HG02884 (cell line): ENCODE data around the gene EMX1.

Experiments used
- ATAC-seq: cut with Tn5 transposase; IDR thresholded peaks from one replicate; pipeline ENCODE4 v1.9.1; 2021; ENCODE audit warnings: mild to moderate bottlenecking, moderate library complexity; ENCODE audit not compliant: unreplicated experiment

The EMX1 gene

GRCh38 chr2:72917138-72917876, at the start of gene EMX1:
Gene EMX1 (plus strand): TSS chr2:72917519. CDS start chr2:72917853, 334 bp downstream.
- peak; percentile 45 for ATAC-seq

GRCh38 chr2:72871060-72871459, 46.3 kb upstream of the EMX1 start:
- ATAC-seq: no peak

GRCh38 chr2:72871880-72872279, 45.4 kb upstream of the EMX1 start:
- ATAC-seq: no peak

DNA sequence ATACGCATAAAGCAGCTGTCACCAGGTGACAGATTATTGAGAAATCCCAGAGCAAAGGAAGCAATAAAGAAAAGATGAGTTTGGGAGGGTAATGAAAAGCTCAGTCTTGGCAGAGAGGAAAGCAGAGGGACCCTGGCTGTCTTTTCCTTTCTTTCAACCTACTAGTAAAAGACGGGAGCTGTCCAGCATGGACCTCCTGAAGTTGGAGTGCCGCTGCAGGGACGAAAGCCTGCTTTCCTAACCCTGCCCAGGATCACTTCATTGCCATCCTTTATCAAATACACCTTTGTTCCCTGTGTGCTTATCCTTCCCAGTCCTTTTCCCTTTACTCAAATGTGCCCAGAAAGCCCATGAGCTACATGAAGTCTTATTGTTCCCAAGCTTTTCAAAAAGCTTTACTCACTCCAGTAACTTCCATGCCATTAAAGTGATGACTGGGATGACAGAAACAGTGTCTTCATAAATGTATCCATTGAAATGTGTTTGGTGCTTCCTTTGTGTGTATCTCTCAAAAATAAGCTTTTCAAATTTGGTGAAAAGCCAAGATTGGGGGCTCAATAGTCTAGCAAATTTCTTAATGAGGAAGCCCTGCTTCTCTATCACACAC, 33.9 kb upstream of the EMX1 start:
- ATAC-seq: no peak

DNA sequence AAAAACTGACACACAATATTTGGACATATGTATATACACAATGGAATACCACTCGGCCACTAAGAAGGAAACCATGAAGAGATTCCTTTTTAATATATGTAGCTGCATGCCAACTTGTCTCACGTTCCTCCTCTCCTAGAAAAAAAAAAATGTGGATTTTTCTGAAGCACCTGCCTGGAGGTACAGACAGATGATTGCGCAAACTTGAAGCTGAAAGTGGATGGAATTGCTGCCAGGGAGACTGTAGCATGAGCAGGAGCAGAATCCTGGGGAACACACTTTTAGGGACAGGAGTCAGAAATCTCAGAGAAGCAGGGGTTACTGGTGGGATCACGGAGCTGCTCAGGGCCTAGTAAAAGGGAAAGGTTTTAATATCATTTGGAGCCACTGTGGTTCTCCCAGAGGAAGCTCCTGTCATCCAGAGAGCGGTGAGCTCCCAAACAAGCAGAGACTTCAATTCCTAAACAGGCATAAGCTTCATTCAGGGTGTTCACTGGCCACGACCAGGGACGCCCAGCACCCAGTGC, 30.8 kb upstream of the EMX1 start:
- no peak for ATAC-seq

GRCh38 chr2:72887032-72887739, 30.1 kb upstream of the EMX1 start, which contains the start of gene SPR:
Gene SPR (plus strand): TSS chr2:72887408. CDS start chr2:72887433, 25 bp downstream.
- ATAC-seq: peak; percentile 86

DNA sequence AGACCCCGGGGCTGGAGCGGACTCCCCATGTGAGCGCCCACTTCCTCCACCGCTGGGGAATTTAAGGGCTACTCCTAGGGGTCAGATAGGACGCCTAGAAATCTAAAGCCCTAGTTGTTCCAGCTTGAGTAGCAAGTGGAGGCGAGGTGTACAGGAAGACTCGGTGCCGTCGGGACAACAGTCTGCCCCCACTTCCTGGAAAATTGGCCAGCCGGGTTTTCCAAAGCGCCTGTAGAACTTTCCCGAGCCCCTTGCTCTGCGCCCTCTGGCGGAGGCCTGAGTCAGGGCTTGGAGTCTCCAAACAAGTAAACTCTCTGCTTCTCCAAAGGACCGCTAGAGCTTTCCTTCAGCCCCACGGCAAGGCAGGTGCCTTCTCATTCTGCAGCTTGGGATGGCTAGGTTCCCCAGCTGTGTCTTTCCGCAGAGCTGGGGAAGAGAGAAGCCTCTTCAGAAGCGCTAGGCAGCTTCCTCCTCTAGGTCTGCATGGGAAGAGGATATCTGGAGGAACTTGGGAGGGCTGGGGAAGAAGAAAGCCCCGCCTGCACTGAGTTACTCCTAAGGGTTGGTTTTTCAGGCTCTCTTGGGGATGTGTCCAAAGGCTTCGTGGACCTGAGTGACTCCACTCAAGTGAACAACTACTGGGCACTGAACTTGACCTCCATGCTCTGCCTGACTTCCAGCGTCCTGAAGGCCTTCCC, 29.4 kb upstream of the EMX1 start:
- peak; percentile 28 for ATAC-seq

GRCh38 chr2:72888438-72889202, 28.7 kb upstream of the EMX1 start:
- no peak for ATAC-seq

DNA sequence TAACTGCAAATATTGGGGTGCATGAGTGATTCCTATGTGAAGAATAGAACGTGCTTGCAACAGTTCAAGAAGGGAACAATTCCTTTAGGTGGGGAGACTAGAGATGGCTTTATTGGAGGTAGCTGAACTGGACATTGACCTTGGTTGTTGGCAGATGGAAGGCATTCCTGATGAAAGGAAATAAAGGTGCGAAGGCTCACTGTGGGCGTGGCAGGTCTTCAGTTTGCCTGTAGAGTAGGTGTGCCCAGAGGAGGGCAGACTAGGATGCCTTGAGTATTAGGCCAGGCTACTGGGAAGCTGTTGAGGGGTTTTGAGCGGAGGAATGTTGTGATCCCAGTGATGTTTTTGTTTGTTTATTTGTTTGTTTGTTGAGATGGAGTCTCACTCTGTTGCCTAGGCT, 27.3 kb upstream of the EMX1 start:
- no peak for ATAC-seq

- no peak for ATAC-seq
Observed at GRCh38 chr2:72891091-72891818, 26.1 kb upstream of the EMX1 start.

- peak; percentile 74 for ATAC-seq
Observed at GRCh38 chr2:72892506-72893173, 24.7 kb upstream of the EMX1 start.

DNA sequence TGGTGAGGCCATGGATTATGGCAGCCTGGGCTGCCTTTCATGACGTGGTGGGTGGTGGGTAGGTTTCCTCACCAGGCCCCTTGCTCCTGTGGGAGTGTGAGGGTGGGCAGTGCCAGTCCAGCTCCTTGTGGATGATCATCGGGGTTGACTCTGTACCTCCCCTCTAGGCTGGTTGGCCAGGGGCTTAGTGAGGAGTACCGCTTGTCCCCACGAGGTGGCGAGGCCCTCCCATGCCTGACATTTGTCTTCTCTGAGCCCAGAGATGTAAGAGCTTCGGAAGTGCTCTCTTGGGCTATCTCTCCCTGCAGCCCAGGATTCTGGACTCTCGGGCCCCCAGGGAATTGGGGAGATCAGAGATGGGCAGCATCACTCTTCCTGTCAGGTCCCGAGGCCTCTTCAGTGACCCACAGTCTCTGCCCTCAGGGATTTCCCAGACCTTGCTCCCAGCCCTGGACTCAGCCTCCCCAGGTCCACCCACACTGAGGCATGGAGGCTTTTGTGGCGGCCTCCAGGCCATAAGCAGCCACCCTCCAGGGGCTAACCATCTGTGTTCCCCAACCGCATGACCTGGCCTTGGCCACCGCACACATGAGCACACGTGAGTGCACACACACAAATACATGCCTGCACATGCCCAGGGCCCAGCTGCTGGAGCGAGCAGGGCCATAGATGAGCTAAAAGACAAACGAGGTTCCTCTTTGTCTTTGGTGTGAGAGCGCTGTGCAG, 23.6 kb upstream of the EMX1 start:
- peak; percentile 63 for ATAC-seq

DNA sequence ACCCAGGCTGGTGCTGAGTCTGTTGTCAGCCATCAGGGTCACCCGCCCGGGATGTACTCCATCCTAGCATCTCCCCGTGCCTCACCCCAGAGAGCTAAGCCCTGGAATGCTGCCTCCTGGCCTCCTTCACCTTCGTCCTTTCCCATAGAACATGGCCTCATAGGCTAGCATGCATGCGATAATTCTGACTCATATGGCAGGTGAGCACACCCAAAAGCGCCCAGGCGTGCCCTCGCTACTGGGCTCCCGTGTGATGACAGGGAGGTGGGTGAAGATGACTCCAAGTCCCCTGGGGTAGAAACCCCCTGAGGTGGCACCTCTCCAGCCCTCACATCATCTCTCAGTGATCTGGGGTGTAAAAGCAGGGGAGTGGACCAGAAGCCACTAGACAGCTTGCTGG, 22.8 kb upstream of the EMX1 start:
- no peak for ATAC-seq

- ATAC-seq: no peak
Observed at GRCh38 chr2:72895154-72895553, 22.2 kb upstream of the EMX1 start.

DNA sequence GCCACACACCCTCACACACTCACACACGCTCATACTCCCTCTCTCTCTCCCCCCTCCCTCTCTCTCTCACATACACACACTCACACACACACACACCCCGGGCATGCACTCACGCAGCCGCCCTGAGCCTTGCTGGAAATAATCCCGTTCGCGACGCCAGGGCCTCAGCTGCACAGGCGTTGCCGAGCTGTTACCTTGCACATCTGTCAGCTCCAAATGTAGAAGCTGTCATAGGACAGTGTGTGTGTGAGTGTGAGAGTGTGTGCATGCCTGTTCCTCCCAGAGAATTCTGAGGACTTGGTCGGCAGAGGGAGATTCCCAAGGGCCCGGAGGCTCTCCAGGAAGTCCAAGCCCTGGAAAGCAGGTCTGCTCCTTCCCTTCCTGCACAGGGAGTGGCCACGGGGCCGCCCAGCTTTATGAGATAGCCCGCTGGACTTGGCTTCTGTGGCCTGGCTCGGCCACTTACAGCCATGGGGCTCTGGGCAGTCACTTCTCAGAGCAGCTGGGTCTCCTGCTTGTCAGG, 21.5 kb upstream of the EMX1 start:
- no peak for ATAC-seq

DNA sequence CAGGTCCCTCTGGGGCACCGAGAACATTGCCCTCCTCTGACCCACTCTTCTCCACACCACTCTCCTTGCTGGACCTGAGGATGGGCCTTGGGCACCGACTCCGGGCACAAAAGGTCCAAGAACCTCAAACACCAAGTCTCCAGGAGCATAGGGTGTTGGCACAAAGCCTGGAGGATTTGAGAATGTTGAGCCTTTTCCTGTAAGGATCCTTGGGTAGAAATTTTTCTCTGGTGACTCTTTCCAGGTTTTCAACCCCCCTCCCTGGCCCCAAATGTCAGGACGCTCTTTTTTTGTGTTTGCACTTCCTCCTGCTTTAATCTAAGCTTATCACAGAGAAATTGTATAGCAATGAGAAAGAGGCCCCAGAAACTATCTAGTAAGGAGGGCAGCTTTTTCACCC, 20.9 kb upstream of the EMX1 start:
- no peak for ATAC-seq

DNA sequence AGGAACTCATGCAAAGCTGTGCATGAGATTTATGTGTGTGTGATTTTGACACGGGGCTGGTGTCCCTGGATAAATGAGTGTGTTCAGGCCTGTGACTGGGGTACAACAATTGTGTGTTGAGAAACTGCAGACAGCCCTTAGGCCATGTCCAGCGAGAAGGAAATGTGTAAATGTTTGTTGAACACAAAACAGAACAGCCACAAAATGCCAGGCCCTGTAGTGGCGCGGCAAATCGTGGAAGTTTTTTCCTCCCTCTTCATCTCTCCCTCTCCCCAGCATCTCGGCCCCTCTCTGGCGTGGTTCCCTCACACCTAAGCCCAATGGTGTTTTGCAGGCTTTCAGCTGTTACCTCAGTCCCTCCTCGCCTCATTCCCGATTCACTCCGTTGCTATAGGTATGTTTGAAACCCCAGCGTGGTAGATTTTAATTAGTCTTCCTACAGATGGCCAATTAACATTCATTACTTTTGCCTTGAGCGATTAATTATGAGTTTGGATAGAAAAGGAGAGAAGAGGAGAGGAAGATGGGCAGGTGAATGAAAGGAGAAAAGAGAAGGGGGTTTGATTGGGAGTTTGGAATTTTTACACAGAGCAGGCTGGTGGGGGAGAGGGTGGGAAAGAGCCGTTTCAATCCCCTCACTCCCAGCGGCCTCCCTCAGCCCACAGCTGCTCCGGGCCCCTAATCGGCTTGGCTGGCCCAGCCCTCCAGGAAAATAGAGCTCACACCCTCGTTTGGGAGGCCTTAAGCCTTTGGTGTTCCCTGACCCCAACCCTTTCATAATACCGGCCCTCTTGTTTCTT, 19.3 kb upstream of the EMX1 start:
- no peak for ATAC-seq

DNA sequence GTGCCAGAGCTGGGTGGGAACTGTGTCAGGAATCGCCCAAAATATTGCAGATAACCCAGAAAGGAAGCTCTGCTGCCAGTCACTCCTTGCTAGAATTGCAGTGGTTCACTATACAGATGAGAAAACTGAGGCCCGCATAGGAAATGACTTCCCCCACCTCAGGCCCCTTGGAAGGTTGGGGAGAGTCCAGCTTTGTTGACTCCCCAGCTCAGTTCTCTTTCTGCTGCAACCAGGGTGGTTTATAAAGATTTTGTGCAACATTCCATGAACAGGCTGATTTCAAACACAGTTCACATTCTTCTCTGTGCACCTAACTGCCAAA, 18.8 kb upstream of the EMX1 start:
- ATAC-seq: no peak
